ENCODE measurements around the gene RRP12. TPM values are rescaled to one million over a fixed set of nuclear protein-coding genes. Genes with fewer than 3 reads are reported as not detected.

The RRP12 gene
- total and polyA plus RNA-seq, 9 of the 15 experiments (the other 6 are each of a cell fraction or from before 2014, with no cell fraction given): 4.6 to 68.2 (median 21.8) TPM

GRCh38 chr10:97320480-97321031 lies 80.6 kb downstream of the RRP12 start (continued):
- TF ChIP-seq, protein P1, sequence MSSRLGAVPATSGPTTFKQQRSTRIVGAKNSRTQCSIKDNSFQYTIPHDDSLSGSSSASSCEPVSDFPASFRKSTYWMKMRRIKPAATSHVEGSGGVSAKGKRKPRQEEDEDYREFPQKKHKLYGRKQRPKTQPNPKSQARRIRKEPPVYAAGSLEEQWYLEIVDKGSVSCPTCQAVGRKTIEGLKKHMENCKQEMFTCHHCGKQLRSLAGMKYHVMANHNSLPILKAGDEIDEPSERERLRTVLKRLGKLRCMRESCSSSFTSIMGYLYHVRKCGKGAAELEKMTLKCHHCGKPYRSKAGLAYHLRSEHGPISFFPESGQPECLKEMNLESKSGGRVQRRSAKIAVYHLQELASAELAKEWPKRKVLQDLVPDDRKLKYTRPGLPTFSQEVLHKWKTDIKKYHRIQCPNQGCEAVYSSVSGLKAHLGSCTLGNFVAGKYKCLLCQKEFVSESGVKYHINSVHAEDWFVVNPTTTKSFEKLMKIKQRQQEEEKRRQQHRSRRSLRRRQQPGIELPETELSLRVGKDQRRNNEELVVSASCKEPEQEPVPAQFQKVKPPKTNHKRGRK (tag; IDR thresholded peaks at IDR 0.05): no peak
- TF ChIP-seq ZBTB2 (IDR thresholded peaks at IDR 0.05): no peak
- no peak for TF ChIP-seq ARID2 (IDR thresholded peaks at IDR 0.05)
- TF ChIP-seq EHMT2 (IDR thresholded peaks at IDR 0.05): no peak
- TF ChIP-seq ZSCAN29 (IDR thresholded peaks at IDR 0.05): no peak
- TF ChIP-seq RREB1 (CRISPR knock-in tag; IDR thresholded peaks at IDR 0.05): no peak
- TF ChIP-seq, protein P2, sequence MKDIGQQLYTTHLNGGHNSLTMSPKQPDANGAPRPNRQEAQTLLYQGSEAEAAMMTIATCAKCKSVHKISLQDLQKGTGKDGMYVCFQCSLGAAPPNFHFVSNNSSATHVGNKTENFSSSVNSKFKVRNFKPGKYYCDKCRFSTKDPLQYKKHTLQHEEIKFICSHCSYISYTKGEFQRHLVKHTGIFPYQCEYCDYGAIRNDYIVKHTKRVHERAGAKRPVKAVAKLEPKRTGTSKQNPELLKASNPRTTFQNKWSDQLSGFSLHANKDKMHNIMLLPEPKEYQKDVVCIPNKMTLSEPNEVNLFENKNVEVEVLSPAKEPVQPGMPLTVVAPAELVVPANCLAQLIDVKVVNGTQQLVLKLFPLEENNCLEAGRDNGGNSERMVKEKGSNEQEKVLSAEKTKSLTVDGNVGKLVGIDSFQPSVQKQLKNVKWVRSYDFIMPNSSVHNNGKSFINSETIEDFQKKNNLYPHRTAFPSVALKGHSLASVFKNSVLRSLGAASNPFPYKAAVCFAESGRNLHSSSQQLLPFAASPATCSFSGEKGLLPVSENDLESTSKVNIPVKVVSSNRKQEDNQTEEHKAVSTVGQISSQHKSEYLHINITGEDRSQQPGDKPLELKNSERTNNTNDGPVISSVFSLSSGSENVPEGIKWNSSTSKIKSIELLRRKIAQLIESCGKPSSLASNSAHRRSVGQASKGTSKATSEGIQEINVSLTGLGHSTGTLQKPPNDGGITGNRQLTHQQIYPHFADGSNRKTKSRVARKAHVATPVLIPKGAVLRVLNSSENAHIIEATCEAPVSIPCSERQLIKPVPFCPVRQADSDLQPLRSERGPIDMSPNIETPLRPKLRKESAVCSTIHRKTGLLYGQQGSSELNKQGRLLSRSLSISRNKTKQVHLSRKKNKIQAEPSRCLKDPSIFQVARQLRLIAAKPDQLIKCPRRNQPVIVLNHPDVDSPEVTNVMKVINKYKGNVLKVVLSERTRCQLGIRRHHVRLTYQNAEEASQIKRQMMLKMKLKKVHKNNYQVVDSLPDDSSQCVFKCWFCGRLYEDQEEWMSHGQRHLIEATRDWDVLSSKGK (CRISPR knock-in tag; IDR thresholded peaks at IDR 0.05): no peak
- TF ChIP-seq BCL6 (CRISPR knock-in tag; IDR thresholded peaks at IDR 0.05): no peak

Measured in K562 (cell line).